ENCODE results near the gene SLC16A3.
"Not testable (repeated sequence)": the region's sequence is repeated elsewhere in the genome, so short reads cannot be mapped to it uniquely, and the experiment has no call there.

SLC16A3 gene

DNA sequence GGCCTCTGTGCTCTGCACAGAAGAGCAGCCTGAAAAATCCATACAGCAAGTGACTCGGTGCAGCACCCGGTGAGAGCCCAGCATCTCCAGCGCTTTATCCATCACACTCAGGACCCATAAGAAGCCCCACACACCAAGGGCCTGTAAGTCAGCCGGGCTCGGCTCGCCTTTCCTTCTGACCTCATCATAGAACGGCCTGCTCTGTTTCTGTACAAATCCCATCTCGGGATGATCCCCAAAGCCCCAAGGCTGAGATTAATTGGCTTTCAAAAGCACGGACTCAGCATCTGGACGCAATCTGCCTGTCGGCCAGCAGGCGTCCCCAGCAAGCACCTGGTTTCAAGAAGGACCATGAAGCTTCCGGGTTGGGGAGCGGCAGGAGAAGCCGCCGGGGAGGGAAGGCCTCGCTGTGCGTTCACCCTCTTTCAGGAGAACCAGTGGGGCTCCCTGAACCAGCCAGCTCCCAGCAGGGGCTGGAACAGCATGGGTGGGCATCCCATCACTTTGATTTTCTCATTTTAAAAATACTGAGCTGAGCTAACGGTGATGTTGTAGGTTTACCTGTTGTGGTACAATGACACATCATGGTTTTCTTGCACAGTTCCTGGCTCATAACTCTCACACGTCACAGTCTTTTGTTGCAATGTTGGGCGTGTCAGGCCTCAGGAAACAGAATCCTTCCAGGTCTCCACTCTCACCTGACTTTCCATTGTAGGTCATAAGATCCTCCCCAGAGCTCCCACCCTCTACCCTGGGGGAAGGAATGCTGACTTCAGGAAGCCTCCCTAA, 22.9 kb upstream of the SLC16A3 start:
- Histone ChIP-seq H3K27ac (ENCODE audit: low read length) (no peak overlapping the region), H3K4me3 (ENCODE audit: low read length) (no peak overlapping the region), H3K36me3 (ENCODE audit: control insufficient read depth, low read depth, low read length) (no peaks in the 10 kb centered on the region), H3K9ac (ENCODE audit: low read length) (no peak overlapping the region), H3K9me3 (ENCODE audit: control insufficient read depth, low read depth, low read length) (no peaks in the 10 kb centered on the region), H3K4me1 (ENCODE audit: control insufficient read depth, low read depth, low read length) (peaks cover 4% of the 10 kb centered on the region), H3K27me3 (ENCODE audit: control insufficient read depth, insufficient read depth, low read length) (no peaks in the 10 kb centered on the region)

DNA sequence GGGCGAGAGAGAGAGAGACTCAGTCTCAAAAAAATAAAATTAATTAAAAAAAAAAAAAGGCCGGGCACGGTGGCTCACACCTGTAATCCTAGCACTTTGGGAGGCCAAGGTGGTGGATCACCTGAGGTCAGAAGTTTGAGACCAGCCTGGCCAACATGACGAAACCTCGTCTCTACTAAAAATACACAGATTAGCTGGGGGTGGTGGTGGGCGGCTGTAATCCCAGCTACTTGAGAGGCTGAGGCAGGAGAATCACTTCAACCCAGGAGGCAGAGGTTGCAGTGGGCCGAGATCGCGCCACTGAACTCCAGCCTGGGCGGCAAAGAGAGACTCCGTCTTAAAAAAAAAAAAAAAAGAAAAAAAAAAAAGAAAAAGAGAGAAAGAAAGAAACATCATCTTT, 18.2 kb upstream of the SLC16A3 start:
- not testable (repeated sequence) for H3K36me3 ChIP-seq (ENCODE audit: control insufficient read depth, low read depth, low read length); H3K9me3 ChIP-seq (ENCODE audit: control insufficient read depth, low read depth, low read length); H3K4me1 ChIP-seq (ENCODE audit: control insufficient read depth, low read depth, low read length); H3K4me3 ChIP-seq (ENCODE audit: low read length); H3K27ac ChIP-seq (ENCODE audit: low read length); H3K9ac ChIP-seq (ENCODE audit: low read length)
- H3K27me3 ChIP-seq (ENCODE audit: control insufficient read depth, insufficient read depth, low read length) = peaks cover 26% of the 10 kb centered on the region

DNA sequence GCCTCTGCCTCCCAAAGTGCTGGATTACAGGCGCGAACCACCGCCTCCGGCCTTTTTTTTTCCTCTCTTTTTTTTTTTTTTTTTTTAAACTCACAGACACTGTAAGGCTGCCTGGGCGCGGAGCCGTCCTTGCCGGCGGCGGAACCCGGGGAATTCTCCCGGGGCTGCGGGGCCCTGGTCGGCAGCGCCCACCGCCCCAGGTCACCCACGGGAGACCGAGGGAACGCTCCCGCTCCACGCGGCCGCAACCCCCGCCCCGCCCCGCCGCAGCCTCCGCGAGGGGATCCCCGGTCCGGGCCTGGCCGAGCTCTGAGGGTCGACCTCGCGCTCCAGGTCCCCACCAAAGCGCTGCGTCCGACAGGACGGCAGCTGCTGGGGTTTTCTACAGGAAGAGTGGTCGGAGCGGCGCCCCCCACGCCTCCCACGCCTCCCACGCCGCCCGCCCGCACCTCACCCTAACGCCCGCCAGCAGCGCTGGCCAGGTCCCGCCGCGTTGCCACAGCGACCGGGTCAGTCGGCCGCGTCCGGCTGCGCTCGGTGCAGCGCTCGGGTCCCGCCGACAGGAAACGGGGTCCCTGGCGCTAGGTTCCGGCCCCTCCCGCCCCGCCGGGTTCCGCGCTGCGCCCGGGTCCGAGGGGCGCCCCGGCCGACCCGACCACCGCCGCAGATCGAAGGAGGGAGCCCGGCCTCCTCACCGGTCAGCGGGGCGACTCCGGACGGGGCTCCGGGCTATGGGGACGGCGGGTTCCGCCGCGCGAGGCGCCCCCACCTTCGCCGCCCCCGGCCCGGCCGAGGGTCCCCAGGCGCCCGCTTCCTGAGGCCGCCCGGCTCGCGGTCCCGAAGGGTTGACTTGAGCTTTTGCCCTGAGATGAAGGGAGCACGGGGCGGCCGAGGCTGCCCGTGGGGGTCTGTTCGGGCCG, 16.3 kb upstream of the SLC16A3 start, which contains the start of gene CCDC57:
Gene CCDC57, minus strand, starts transcription at position 512 of the 920 bp plus-strand sequence. CDS start 10,898 bp downstream, outside the sequence.
- Histone ChIP-seq H3K27ac (ENCODE audit: low read length) (no peak within 1 kb of the TSS), H3K27me3 (ENCODE audit: control insufficient read depth, insufficient read depth, low read length) (peaks cover 26% of the 10 kb centered on the region), H3K4me1 (ENCODE audit: control insufficient read depth, low read depth, low read length) (no peaks in the 10 kb centered on the region), H3K4me3 (ENCODE audit: low read length) (peak within 1 kb of the TSS; percentile 67), H3K36me3 (ENCODE audit: control insufficient read depth, low read depth, low read length) (no peaks in the 10 kb centered on the region), H3K9me3 (ENCODE audit: control insufficient read depth, low read depth, low read length) (no peaks in the 10 kb centered on the region), H3K9ac (ENCODE audit: low read length) (peak within 1 kb of the TSS; percentile 42)

DNA sequence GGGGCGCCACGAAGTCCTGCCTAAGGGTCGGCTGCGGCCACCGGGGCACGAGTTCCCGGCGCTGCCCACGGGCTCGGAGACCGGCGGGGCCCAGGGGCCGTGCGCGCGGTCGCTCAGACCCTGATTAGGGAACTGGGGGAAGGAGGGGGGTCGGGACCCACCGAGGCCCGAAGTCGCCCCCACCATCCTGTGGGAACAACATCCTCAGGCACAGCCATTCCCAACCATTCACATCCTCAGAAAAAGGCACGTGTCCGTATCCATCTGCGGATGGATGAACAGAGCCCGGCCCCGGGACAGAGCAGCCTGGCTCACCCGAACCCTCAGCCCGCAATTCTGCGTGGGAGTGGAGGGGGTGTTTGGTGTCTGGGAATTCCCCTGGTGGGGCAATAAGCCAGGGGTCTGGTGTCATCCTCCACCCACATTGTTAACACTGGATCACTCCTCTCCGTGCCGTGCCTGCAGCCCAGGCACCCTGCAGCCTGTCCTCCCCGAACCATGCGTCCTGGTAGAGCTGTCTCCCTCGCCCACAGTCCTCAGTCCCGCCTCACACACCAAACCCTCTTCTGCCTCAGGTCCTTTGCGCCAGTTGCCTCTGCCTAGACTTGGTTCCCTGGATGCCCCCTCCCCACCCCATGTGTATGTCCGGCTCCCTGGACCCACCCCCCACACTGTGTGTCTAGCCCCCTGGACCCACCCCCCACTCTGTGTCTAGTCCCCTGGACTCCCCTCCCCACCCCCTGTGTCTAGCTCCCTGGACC, 15.4 kb upstream of the SLC16A3 start:
- Histone ChIP-seq H3K9ac (ENCODE audit: low read length) (peak overlapping the region; percentile 42), H3K36me3 (ENCODE audit: control insufficient read depth, low read depth, low read length) (no peaks in the 10 kb centered on the region), H3K27ac (ENCODE audit: low read length) (no peak overlapping the region), H3K4me1 (ENCODE audit: control insufficient read depth, low read depth, low read length) (no peaks in the 10 kb centered on the region), H3K4me3 (ENCODE audit: low read length) (peak overlapping the region; percentile 67), H3K9me3 (ENCODE audit: control insufficient read depth, low read depth, low read length) (no peaks in the 10 kb centered on the region), H3K27me3 (ENCODE audit: control insufficient read depth, insufficient read depth, low read length) (peaks cover 26% of the 10 kb centered on the region)

DNA sequence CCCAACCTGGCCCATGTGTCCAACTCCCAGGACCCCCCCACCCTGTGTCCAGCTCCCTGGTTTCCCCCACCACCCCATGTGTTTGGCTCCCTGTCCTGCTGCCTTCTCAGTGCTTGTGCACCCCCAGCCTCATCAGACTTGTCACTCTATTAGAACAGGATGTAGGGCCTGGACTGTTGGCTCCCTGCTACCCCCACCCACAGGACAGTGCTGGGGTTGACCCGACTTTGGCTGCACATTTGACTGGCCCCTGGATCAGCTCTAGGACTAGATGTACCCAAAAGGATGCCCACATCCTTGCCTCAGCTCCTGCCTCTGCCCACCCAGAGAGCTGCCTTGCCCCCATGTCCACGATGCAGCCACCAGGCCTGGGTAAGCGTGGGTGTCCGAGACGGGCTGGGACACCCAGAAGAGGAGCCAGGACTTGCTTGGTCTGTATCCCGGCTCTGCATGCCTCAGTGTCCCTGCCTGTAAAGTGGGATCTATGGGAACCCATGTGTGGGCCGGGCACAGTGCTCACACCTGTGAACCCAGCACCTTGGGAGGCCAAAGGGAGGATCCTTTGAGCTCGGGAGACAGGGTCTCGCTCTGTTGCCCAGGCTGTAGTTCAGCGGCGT, 14.7 kb upstream of the SLC16A3 start:
- H3K4me1 ChIP-seq (ENCODE audit: control insufficient read depth, low read depth, low read length) = no peaks in the 10 kb centered on the region
- no peaks in the 10 kb centered on the region for H3K9me3 ChIP-seq (ENCODE audit: control insufficient read depth, low read depth, low read length)
- no peaks in the 10 kb centered on the region for H3K36me3 ChIP-seq (ENCODE audit: control insufficient read depth, low read depth, low read length)
- no peak overlapping the region for H3K27ac ChIP-seq (ENCODE audit: low read length)
- H3K4me3 ChIP-seq (ENCODE audit: low read length) = no peak overlapping the region
- H3K9ac ChIP-seq (ENCODE audit: low read length) = no peak overlapping the region
- H3K27me3 ChIP-seq (ENCODE audit: control insufficient read depth, insufficient read depth, low read length) = peaks cover 26% of the 10 kb centered on the region

DNA sequence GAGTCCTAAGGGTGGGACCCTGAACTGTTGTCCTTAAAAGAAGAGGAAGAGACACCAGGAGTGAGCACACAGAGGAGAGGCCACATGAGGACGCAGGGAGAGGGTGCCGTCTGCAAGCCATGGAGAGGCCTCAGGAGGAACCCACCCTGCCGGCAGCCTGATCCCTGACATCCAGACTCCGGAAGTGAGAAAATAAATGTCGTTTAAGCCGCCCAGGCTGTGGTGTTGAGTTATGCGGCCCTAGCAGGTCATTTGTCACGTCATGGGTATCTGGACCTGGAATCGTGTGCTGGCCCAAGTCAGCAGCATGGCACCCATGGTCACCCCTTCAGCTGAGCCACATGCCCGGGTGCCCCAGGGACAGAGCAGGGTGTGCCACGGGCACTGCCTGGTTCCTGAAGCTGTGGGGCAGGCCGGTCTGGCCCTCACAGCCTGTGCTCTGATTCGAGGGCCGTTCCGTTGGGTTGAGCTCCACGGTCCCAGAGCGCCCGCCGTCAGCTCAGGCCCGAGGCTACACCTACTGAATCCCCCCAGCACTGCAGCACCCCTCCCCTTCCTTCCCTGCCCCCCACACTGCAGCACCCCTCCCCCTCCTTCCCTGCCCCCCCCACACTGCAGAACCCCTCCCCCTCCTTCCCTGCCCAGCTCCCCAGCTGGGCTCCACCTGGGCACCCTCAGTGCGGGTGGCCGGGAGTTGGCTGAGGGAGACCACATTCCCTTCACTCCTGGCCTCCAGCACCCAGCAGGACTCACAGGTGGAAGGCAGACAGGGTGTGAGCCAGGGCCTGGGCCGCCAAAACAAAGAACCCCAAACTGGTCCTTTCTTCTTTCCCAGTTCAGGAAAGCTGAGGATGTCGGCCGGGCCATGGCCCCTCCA, 13.5 kb upstream of the SLC16A3 start:
- H3K9ac ChIP-seq (ENCODE audit: low read length) = no peak overlapping the region
- H3K9me3 ChIP-seq (ENCODE audit: control insufficient read depth, low read depth, low read length) = no peaks in the 10 kb centered on the region
- H3K27me3 ChIP-seq (ENCODE audit: control insufficient read depth, insufficient read depth, low read length) = peaks cover 26% of the 10 kb centered on the region
- H3K4me3 ChIP-seq (ENCODE audit: low read length) = no peak overlapping the region
- no peaks in the 10 kb centered on the region for H3K4me1 ChIP-seq (ENCODE audit: control insufficient read depth, low read depth, low read length)
- no peak overlapping the region for H3K27ac ChIP-seq (ENCODE audit: low read length)
- no peaks in the 10 kb centered on the region for H3K36me3 ChIP-seq (ENCODE audit: control insufficient read depth, low read depth, low read length)

DNA sequence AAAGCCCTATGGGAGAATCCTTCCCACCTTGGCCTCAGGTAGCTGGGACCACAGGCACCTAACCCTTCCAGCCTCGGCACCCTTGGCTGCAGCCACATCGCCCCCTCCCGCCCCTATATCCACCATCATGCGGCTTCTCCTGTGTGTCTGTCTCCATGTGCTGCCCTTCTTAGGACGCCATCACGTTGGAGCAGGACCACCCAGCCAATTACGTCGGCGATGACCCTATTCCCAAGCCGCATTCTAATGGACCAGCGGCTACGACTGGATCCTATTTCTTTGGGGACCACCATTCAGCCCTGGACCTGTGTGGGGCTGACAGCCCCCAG, 12.9 kb upstream of the SLC16A3 start:
- Histone ChIP-seq H3K9ac (ENCODE audit: low read length) (no peak overlapping the region), H3K27me3 (ENCODE audit: control insufficient read depth, insufficient read depth, low read length) (peaks cover 26% of the 10 kb centered on the region), H3K4me3 (ENCODE audit: low read length) (no peak overlapping the region), H3K9me3 (ENCODE audit: control insufficient read depth, low read depth, low read length) (no peaks in the 10 kb centered on the region), H3K36me3 (ENCODE audit: control insufficient read depth, low read depth, low read length) (no peaks in the 10 kb centered on the region), H3K27ac (ENCODE audit: low read length) (no peak overlapping the region), H3K4me1 (ENCODE audit: control insufficient read depth, low read depth, low read length) (no peaks in the 10 kb centered on the region)

DNA sequence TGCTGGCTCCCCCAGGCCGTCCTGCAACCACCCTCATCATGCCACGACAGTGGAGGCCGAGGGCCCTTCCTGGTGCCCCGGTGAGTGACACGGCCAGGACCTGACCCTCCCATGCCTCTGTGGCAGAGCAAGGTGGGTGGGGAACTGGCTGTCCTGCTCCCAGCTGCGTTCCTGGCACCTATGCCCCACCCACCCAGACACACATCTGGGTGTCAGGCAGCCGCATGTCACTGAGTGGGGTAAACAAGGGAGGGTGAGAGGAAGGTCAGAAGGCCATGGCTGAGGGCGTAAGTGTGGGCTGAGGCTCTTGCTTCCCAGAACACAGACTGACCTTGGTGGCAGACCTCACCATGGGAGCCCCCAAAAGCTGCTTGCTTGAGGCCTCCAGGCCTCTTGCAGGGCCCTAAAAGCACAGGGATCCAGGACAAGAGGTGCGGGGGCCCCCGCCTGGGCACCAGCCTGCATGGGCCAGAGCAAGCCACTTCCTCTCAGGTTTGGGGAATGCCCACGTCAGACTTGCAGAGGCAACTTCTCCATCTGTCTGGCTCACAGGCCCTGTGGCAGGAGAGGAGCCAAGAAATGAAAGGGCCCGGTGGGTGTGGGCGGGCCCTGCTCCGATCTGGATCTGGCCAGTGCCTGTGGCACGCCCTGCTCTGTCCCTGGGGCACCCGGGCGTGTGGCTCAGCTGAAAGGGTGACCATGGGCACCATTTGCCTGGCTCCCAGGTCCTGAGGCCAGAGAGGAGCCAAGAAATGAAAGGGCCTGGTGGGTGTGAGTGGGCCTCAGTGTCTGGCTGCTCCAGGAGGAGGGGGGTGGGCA, 12.3 kb upstream of the SLC16A3 start:
- Histone ChIP-seq H3K27me3 (ENCODE audit: control insufficient read depth, insufficient read depth, low read length) (peaks cover 21% of the 10 kb centered on the region), H3K4me3 (ENCODE audit: low read length) (no peak overlapping the region), H3K36me3 (ENCODE audit: control insufficient read depth, low read depth, low read length) (no peaks in the 10 kb centered on the region), H3K9ac (ENCODE audit: low read length) (no peak overlapping the region), H3K4me1 (ENCODE audit: control insufficient read depth, low read depth, low read length) (no peaks in the 10 kb centered on the region), H3K9me3 (ENCODE audit: control insufficient read depth, low read depth, low read length) (no peaks in the 10 kb centered on the region), H3K27ac (ENCODE audit: low read length) (no peak overlapping the region)

DNA sequence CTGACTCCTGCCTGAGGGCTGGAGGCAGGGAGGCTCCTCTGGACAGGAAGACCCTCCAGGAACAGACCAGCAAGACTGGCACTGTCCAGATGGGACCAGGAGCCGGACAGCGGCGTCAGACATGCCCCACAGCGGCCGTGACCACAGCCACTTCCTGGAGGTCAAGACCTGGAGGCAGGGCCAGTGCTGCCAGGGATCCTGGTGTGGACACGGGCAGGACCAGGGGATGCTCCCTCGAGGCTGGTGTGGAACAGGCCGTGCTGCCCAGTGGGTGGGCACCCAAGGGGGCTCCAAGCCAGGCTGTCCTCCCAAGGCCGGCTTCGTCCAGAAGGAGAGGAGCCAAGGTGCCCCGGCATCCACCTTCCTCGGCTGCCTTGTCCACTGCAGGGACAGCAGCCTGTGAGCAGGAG, 11.7 kb upstream of the SLC16A3 start:
- no peaks in the 10 kb centered on the region for H3K36me3 ChIP-seq (ENCODE audit: control insufficient read depth, low read depth, low read length)
- no peak overlapping the region for H3K9ac ChIP-seq (ENCODE audit: low read length)
- peaks cover 16% of the 10 kb centered on the region for H3K27me3 ChIP-seq (ENCODE audit: control insufficient read depth, insufficient read depth, low read length)
- H3K4me1 ChIP-seq (ENCODE audit: control insufficient read depth, low read depth, low read length) = no peaks in the 10 kb centered on the region
- H3K4me3 ChIP-seq (ENCODE audit: low read length) = no peak overlapping the region
- no peaks in the 10 kb centered on the region for H3K9me3 ChIP-seq (ENCODE audit: control insufficient read depth, low read depth, low read length)
- no peak overlapping the region for H3K27ac ChIP-seq (ENCODE audit: low read length)

Measured in iPS-18a (cell line).